Epithelial cell of esophagus (primary cell): ENCODE data around the gene ADAM8.

ENCODE experiments used
- DNase-seq: peaks from one replicate; pipeline ENCODE4 v3.0.0; 2010; ENCODE audit warnings: low read depth
- H3K4me3 ChIP-seq: 2 replicates; pipeline ENCODE4 v1.5.1; 2011; ENCODE audit warnings: mild to moderate bottlenecking, low read length, control low read depth
- CTCF ChIP-seq: IDR thresholded peaks from 2 replicates; pipeline ENCODE4 v1.5.1; 2011; ENCODE audit warnings: low read depth, mild to moderate bottlenecking, low read length, control low read depth, inconsistent platforms; ENCODE audit not compliant: insufficient read depth; ENCODE audit errors: missing control alignments

ADAM8 gene

DNA sequence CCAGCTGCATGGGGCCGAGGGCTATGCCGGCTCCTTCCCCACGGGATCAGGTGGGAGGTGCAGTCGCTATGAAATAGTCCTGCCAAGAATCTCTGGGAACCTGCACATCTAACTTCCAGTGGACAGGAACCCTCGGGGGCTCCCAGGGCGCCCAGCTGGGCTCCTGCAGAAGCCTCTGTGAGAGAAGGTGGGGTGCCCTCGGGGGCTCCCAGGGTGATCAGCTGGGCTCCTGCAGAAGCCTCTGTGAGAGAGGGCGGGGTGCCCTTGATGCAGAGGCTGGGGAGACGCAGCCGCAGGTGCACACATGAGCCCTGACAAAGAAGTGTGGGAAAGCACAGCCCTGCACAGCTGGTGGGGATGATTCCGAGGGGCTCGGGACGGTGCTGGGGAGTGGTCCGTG is 33.1 kb downstream of the ADAM8 start:
- no peak for DNase-seq
- no peak for TF ChIP-seq CTCF
- H3K4me3 ChIP-seq = no peak overlapping the region

GRCh38 chr10:133242611-133243356 is 33.9 kb downstream of the ADAM8 start:
- H3K4me3 ChIP-seq = no peak overlapping the region
- no peak for DNase-seq
- no peak for TF ChIP-seq CTCF

GRCh38 chr10:133241501-133242205 is 35.0 kb downstream of the ADAM8 start:
- no peak for DNase-seq
- no peak for TF ChIP-seq CTCF
- H3K4me3 ChIP-seq = no peak overlapping the region

DNA sequence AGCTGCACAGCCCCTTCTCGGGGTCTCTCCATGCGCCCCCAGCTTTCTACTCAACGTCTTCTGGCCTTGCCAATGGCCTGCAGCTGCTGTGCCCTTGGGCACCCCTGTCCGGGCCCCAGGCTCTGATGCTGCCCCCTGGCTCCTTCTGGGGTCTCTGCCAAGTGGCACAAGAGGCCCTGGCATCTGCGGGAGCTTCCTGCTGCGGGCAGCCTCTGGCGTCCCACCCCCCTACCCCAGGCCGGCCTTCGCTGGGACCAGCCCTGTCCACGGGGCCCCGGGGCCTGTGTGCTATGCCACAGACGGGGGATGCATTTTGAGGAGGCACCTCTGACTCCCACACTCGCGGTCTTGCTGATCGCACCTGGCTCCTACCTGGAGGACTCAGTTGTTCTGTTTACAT is 36.7 kb downstream of the ADAM8 start:
- no peak for DNase-seq
- TF ChIP-seq CTCF = no peak
- H3K4me3 ChIP-seq = no peak overlapping the region

DNA sequence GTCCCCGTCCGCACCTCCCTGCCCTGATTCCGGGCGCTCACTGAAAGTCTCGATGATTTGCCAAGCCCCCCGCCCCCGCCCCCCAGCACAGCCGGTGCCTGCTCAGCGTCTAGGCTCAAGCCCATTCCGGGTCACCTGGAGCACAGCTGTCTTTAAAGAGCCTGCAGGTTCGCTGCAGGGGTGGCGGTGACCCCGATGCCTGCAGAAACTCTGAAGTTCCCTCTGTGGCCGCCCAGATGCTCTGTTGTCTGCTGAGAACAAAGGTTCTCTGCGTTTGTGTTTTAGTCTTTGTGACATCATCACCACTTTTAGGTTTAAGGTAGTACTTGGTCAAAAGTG is 38.2 kb downstream of the ADAM8 start:
- TF ChIP-seq CTCF = no peak

GRCh38 chr10:133237588-133238465 is 38.8 kb downstream of the ADAM8 start, which contains the start of gene VENTX:
TSS of gene VENTX (plus strand) at chr10:133237855. CDS start at chr10:133237915, 60 bp downstream.
- no peak for TF ChIP-seq CTCF
- H3K4me3 ChIP-seq = no peak within 1 kb of the TSS
- no peak for DNase-seq

More for the DNA sequence above, 38.2 kb downstream of the ADAM8 start:
- H3K4me3 ChIP-seq = no peak overlapping the region
- no peak for DNase-seq
